ENCODE results near the gene SMPDL3A.

- TF ChIP-seq CTCF (IDR thresholded peaks at IDR 0.05; ENCODE audit: borderline replicate concordance, extremely low read depth, low read length, poor library complexity, severe bottlenecking) = no peak
- TF ChIP-seq EZH2 (IDR thresholded peaks at IDR 0.05; ENCODE audit: borderline replicate concordance, low read depth, low read length, severe bottlenecking) = no peak
Measured at GRCh38 chr6:122800906-122801305, 11.8 kb downstream of the SMPDL3A start.

All from DND-41 (cell line).